HepG2 (cell line): Measurements from ENCODE around the gene RNF183. TPM values are rescaled to one million over a fixed set of nuclear protein-coding genes. Genes with fewer than 3 reads are reported as not detected.

ENCODE experiments used
- ATAC-seq: fragments of 200-7000 bp; cut with Tn5 transposase; 3 replicates; pipeline ENCODE4 v1.9.1; 2020; ENCODE audit warnings: mild to moderate bottlenecking, moderate library complexity
- BruUV-seq: library from RNA; stranded (reverse); fragments of 400-500 nt; replicated peaks from 2 replicates; lab custom pipeline; 2021; lab: Mats Ljungman, UMichigan
- CTCF ChIA-PET: fragments of 300-600 bp; formaldehyde crosslinking; extraction: SDS; loops from one replicate; lab custom pipeline; 2021; ENCODE audit warnings: low total read pairs, inconsistent platforms, low intra/inter-chr PET ratio; lab: Yijun Ruan, JAX
- POLR2A ChIA-PET: fragments of 350-600 bp; sonication (Branson Sonifier 250); formaldehyde crosslinking; loops from one replicate; lab custom pipeline; 2020; ENCODE audit warnings: antibody characterized with exemption, inconsistent platforms; lab: Yijun Ruan, JAX
- DNase-seq: peaks from one replicate; pipeline ENCODE4 v3.0.0-alpha.2; 2015; ENCODE audit warnings: low spot score
- FAIRE-seq: peaks from 3 replicates; lab custom pipeline; 2011; peaks lifted over from hg19 to GRCh38; lab: Jason Lieb, UNC
- H2AFZ ChIP-seq: one replicate; pipeline ENCODE4 v1.6.1; 2011; ENCODE audit warnings: low read length, inconsistent platforms
- H3K27ac ChIP-seq: fragments of 300-600 bp; 3 replicates; pipeline ENCODE4 v1.8.0; 2011; ENCODE audit warnings: mixed run types, mild to moderate bottlenecking, mixed read lengths, low read length, inconsistent platforms; ENCODE audit not compliant: insufficient read depth; ENCODE audit errors: extremely low read length
- H3K27me3 ChIP-seq, 2 experiments: fragments of 200-600 bp in 1 of 2; 2 replicates in 1 of 2; 3 replicates in 1 of 2; pipeline versions ENCODE4 v1.6.0 to v1.8.0; 2011; ENCODE audit warnings: low read length in 2 of 2, mild to moderate bottlenecking in 2 of 2, moderate library complexity in 2 of 2, inconsistent platforms in 1 of 2; ENCODE audit not compliant: insufficient read depth in 2 of 2, control insufficient read depth in 1 of 2
- H3K36me3 ChIP-seq, 2 experiments: fragments of 200-600 bp in 1 of 2; replicated peaks in 1 of 2; 2 replicates in 1 of 2; 3 replicates in 1 of 2; pipeline versions ENCODE4 v1.5.1 to v1.8.0; 2011; ENCODE audit warnings: low read length in 2 of 2, inconsistent platforms in 1 of 2; ENCODE audit not compliant: insufficient read depth in 2 of 2, control insufficient read depth in 1 of 2
- H3K4me1 ChIP-seq: 2 replicates; pipeline ENCODE4 v1.5.1; 2012; ENCODE audit warnings: low read length, inconsistent platforms; ENCODE audit not compliant: insufficient read depth
- H3K4me2 ChIP-seq: 2 replicates; pipeline ENCODE4 v1.6.0; 2011; ENCODE audit warnings: low read depth, low read length, inconsistent platforms
- H3K4me3 ChIP-seq, 3 experiments: fragments of 200-600 bp in 1 of 3; sonication (generic), shearing (Covaris generic) in 1 of 3; replicated peaks in 1 of 3; 2 replicates each; pipeline ENCODE4 v1.5.1; 2011 to 2016; ENCODE audit warnings: low read length in 3 of 3, inconsistent platforms in 2 of 3, low read depth in 2 of 3, mild to moderate bottlenecking in 2 of 3, control low read depth in 1 of 3, mixed read lengths in 1 of 3; ENCODE audit not compliant: insufficient read depth in 1 of 3
- H3K79me2 ChIP-seq: one replicate; pipeline ENCODE4 v1.6.1; 2011; ENCODE audit warnings: low read length, inconsistent platforms; ENCODE audit not compliant: insufficient read depth
- H3K9ac ChIP-seq: 2 replicates; pipeline ENCODE4 v1.6.0; 2011; ENCODE audit warnings: mild to moderate bottlenecking, low read depth, low read length, inconsistent platforms; ENCODE audit not compliant: insufficient read depth
- H3K9me3 ChIP-seq: 2 replicates; pipeline ENCODE4 v1.5.1; 2012; ENCODE audit warnings: mild to moderate bottlenecking, low read length
- H4K20me1 ChIP-seq: 2 replicates; pipeline ENCODE4 v1.6.0; 2011; ENCODE audit warnings: inconsistent platforms, mild to moderate bottlenecking, low read length, moderate library complexity; ENCODE audit not compliant: insufficient read depth
- HDAC1 ChIP-seq: sonication (generic); formaldehyde crosslinking; IDR thresholded peaks from 2 replicates; pipeline ENCODE4 v1.5.1; 2020; ENCODE audit warnings: mild to moderate bottlenecking, missing genetic modification reagents
- HOMEZ ChIP-seq: IDR thresholded peaks from 2 replicates; pipeline ENCODE4 v1.6.1; 2016; ENCODE audit warnings: low read depth
- HOXA7 ChIP-seq: sonication (generic); formaldehyde crosslinking; IDR thresholded peaks from 2 replicates; pipeline ENCODE4 v1.8.1; 2022; ENCODE audit warnings: mild to moderate bottlenecking, missing genetic modification reagents, moderate library complexity
- HOXD1 ChIP-seq: sonication (generic); formaldehyde crosslinking; IDR thresholded peaks from 2 replicates; pipeline ENCODE4 v1.5.0; 2020; ENCODE audit warnings: missing genetic modification reagents
- JUND ChIP-seq: sonication (generic); formaldehyde crosslinking; IDR thresholded peaks from 2 replicates; pipeline ENCODE4 v1.8.0; 2022; ENCODE audit warnings: mild to moderate bottlenecking, missing genetic modification reagents
- MEIS1 ChIP-seq: sonication (generic); formaldehyde crosslinking; IDR thresholded peaks from 2 replicates; pipeline ENCODE4 v1.9.0; 2021; ENCODE audit warnings: mild to moderate bottlenecking, missing genetic modification reagents, moderate library complexity, borderline replicate concordance
- NKX3-1 ChIP-seq: sonication (generic); formaldehyde crosslinking; IDR thresholded peaks from 2 replicates; pipeline ENCODE4 v1.5.0; 2020; ENCODE audit warnings: missing genetic modification reagents
- REL ChIP-seq: sonication (generic); formaldehyde crosslinking; conservative IDR thresholded peaks from 2 replicates; pipeline ENCODE4 v1.8.0; 2022; ENCODE audit warnings: mild to moderate bottlenecking, missing genetic modification reagents, moderate library complexity
- SATB2 ChIP-seq: sonication (generic); formaldehyde crosslinking; IDR thresholded peaks from 2 replicates; pipeline ENCODE4 v1.5.0; 2020; ENCODE audit warnings: missing genetic modification reagents
- SNAI1 ChIP-seq: sonication (generic); formaldehyde crosslinking; IDR thresholded peaks from 2 replicates; pipeline ENCODE4 v1.5.0; 2020; ENCODE audit warnings: mild to moderate bottlenecking, missing genetic modification reagents, borderline replicate concordance
- TFDP2 ChIP-seq: sonication (generic); formaldehyde crosslinking; IDR thresholded peaks from 2 replicates; pipeline ENCODE4 v1.4.0; 2020; ENCODE audit warnings: missing genetic modification reagents
- ZBTB38 ChIP-seq: sonication (generic); formaldehyde crosslinking; IDR thresholded peaks from 2 replicates; pipeline ENCODE4 v1.5.1; 2020; ENCODE audit warnings: mild to moderate bottlenecking, missing genetic modification reagents
- ZBTB7A ChIP-seq: sonication (generic); formaldehyde crosslinking; IDR thresholded peaks from 2 replicates; pipeline ENCODE4 v1.8.0; 2022; ENCODE audit warnings: mild to moderate bottlenecking, missing genetic modification reagents
- ZNF207 ChIP-seq: fragments of 450-650 bp; IDR thresholded peaks from 2 replicates; pipeline ENCODE4 v1.6.1; 2016; ENCODE audit warnings: antibody characterized with exemption, borderline replicate concordance
- ZNF317 ChIP-seq: sonication (generic); formaldehyde crosslinking; IDR thresholded peaks from 2 replicates; pipeline ENCODE4 v1.5.0; 2020; ENCODE audit warnings: mild to moderate bottlenecking, missing genetic modification reagents
- ZNF570 ChIP-seq: sonication (generic); formaldehyde crosslinking; IDR thresholded peaks from 2 replicates; pipeline ENCODE4 v1.4.0; 2020; ENCODE audit warnings: mild to moderate bottlenecking, missing genetic modification reagents, borderline replicate concordance
- ZNF672 ChIP-seq: sonication (generic); formaldehyde crosslinking; IDR thresholded peaks from 2 replicates; pipeline ENCODE4 v1.8.1; 2022; ENCODE audit warnings: missing genetic modification reagents
- ZNF710 ChIP-seq: sonication (generic); formaldehyde crosslinking; IDR thresholded peaks from 2 replicates; pipeline ENCODE4 v1.5.0; 2020; ENCODE audit warnings: mild to moderate bottlenecking, missing genetic modification reagents, borderline replicate concordance
- ZNF891 ChIP-seq: sonication (generic); formaldehyde crosslinking; IDR thresholded peaks from 2 replicates; pipeline ENCODE4 v1.5.0; 2020; ENCODE audit warnings: mild to moderate bottlenecking, missing genetic modification reagents
- WGBS: methylation state at CpG from one replicate; pipeline ENCODE4 v1.1.6; 2017; ENCODE audit warnings: low lambda C conversion rate; 5-methylcytosine and 5-hydroxymethylcytosine counted together
- in situ Hi-C: cut with HindIII; loops from 2 replicates; pipeline ENCODE4 v1.10.0; 2017; ENCODE audit warnings: low pct_unique_long_range_greater_than_20kb; ENCODE audit not compliant: extremely low pct_ligation_motif_present
- intact Hi-C: fragments of 100-400 bp; cut with micrococcal nuclease; formaldehyde crosslinking; loops from one replicate; pipeline ENCODE4 v1.10.0; 2022; ENCODE audit not compliant: unreplicated experiment
- polyA plus RNA-seq, 8 experiments: library from polyadenylated mRNA; depleted of rRNA in 3 of 8; stranded (reverse) in 7 of 8; unstranded in 1 of 8; fragments of >200 nt; fragmentation: Illumina TruSeq in 4 of 8; extraction: Trizol in 4 of 8; gene quantifications; 2 replicates each; pipeline versions ENCODE4 v1.2.1 to v1.2.3, GENCODE V29; 2011 to 2016; ENCODE audit warnings: low read depth in 4 of 8, missing spikeins in 1 of 8, mixed read lengths in 1 of 8; ENCODE audit not compliant: insufficient read depth in 1 of 8
- total RNA-seq, 5 experiments: library from RNA; depleted of rRNA; stranded (reverse); fragments of >200 nt; fragmentation: Illumina TruSeq; extraction: Trizol; gene quantifications; 2 replicates each; pipeline ENCODE4 v1.2.3, GENCODE V29; 2016; ENCODE audit warnings: low read depth in 1 of 5

The RNF183 gene
- total and polyA plus RNA-seq, 2 of the 13 experiments (the other 11 are each of a cell fraction or from before 2014, with no cell fraction given), result 0.13 to 6.5 TPM

- ATAC-seq, result no peak
- Histone ChIP-seq H3K36me3 (no peaks in the 10 kb centered on the region; a peak in 1 of 5 replicates), H3K9ac (no peak overlapping the region), H3K4me3 (no peak overlapping the region), H3K4me1 (peaks cover 30% of the 10 kb centered on the region), H3K4me2 (no peak overlapping the region), H3K27ac (no peak overlapping the region), H3K27me3 (no peaks in the 10 kb centered on the region; a peak in 1 of 5 replicates), H3K9me3 (no peaks in the 10 kb centered on the region), H3K79me2 (no peaks in the 10 kb centered on the region), H2AFZ (no peak overlapping the region), H4K20me1 (no peaks in the 10 kb centered on the region)
- FAIRE-seq, result no peak
- ChIA-PET POLR2A (no interaction called here), CTCF (no interaction called here)
- BruUV-seq, result no TSS peak
- intact Hi-C loops (no loop called here), in situ Hi-C loops (no loop called here)
- 84% methylated on average over 6 of the region's 15 CpGs for WGBS
- no peak for DNase-seq
- TF ChIP-seq ZNF570 (CRISPR knock-in tag) (no peak), ZNF710 (CRISPR knock-in tag) (no peak), SATB2 (CRISPR knock-in tag) (no peak), ZNF891 (CRISPR knock-in tag) (no peak), ZNF317 (no peak), REL (CRISPR knock-in tag) (no peak), ZBTB7A (CRISPR knock-in tag) (no peak), JUND (CRISPR knock-in tag) (no peak), MEIS1 (CRISPR knock-in tag) (no peak), SNAI1 (CRISPR knock-in tag) (no peak), ZNF207 (no peak), HOMEZ (CRISPR knock-in tag) (no peak), NKX3-1 (CRISPR knock-in tag) (no peak), ZNF672 (CRISPR knock-in tag) (no peak), HOXA7 (CRISPR knock-in tag) (no peak), TFDP2 (CRISPR knock-in tag) (no peak), ZBTB38 (CRISPR knock-in tag) (no peak), HDAC1 (CRISPR knock-in tag) (no peak), HOXD1 (CRISPR knock-in tag) (no peak)
- TF ChIP-seq, all 625 proteins: peak for 0
Measured at GRCh38 chr9:113298924-113299770, 4.0 kb downstream of the RNF183 start.
